IMR-90 (cell line): Measurements from ENCODE around the gene DDX60. TPM values are rescaled to one million over a fixed set of nuclear protein-coding genes. Genes with fewer than 3 reads are reported as not detected.

Experiments
- ATAC-seq: fragments of 200-7000 bp; cut with Tn5 transposase; 2 replicates; pipeline ENCODE4 v1.9.1; 2020; ENCODE audit warnings: low read depth, mild to moderate bottlenecking, moderate library complexity
- BruUV-seq: library from RNA; stranded (reverse); fragments of 400-500 nt; replicated peaks from 2 replicates; lab custom pipeline; 2021; lab: Mats Ljungman, UMichigan
- CTCF ChIA-PET: fragments of 300-600 bp; formaldehyde crosslinking; extraction: SDS; loops from one replicate; lab custom pipeline; 2021; ENCODE audit warnings: antibody characterized with exemption; lab: Yijun Ruan, JAX
- POLR2A ChIA-PET: fragments of 300-600 bp; sonication (Branson Sonifier 250); formaldehyde crosslinking; loops from one replicate; lab custom pipeline; 2022; ENCODE audit warnings: antibody characterized with exemption; ENCODE audit not compliant: unreplicated experiment; lab: Charles Lee
- DNase-seq: peaks from one replicate; pipeline ENCODE4 v3.0.0; 2013
- H2AFZ ChIP-seq: replicated peaks from 2 replicates; pipeline ENCODE3; 2013; ENCODE audit warnings: low read length, mild to moderate bottlenecking; ENCODE audit not compliant: poor library complexity
- H2AK5ac ChIP-seq: 2 replicates; pipeline ENCODE4 v1.6.1; 2013; ENCODE audit warnings: low read depth, low read length, inconsistent platforms
- H2AK9ac ChIP-seq: replicated peaks from 2 replicates; pipeline ENCODE3; 2013; ENCODE audit warnings: mild to moderate bottlenecking, low read depth, low read length, moderate library complexity; ENCODE audit not compliant: poor library complexity
- H2BK120ac ChIP-seq: 2 replicates; pipeline ENCODE4 v1.6.1; 2013; ENCODE audit warnings: low read depth, low read length, inconsistent platforms
- H2BK15ac ChIP-seq: 3 replicates; pipeline ENCODE4 v1.6.1; 2013; ENCODE audit warnings: low read depth, low read length, inconsistent platforms
- H2BK20ac ChIP-seq: 2 replicates; pipeline ENCODE4 v1.6.1; 2013; ENCODE audit warnings: low read depth, mild to moderate bottlenecking, inconsistent platforms, low read length, moderate library complexity
- H2BK5ac ChIP-seq: 2 replicates; pipeline ENCODE4 v1.6.1; 2013; ENCODE audit warnings: mild to moderate bottlenecking, low read depth, low read length, inconsistent platforms; ENCODE audit not compliant: poor library complexity, severe bottlenecking
- H3K14ac ChIP-seq: replicated peaks from 2 replicates; pipeline ENCODE4 v1.6.1; 2013; ENCODE audit warnings: low read depth, low read length, inconsistent platforms
- H3K18ac ChIP-seq: 2 replicates; pipeline ENCODE4 v1.6.1; 2013; ENCODE audit warnings: low read depth, low read length, control low read depth
- H3K23ac ChIP-seq: 2 replicates; pipeline ENCODE4 v1.6.1; 2013; ENCODE audit warnings: low read depth, low read length, inconsistent platforms
- H3K27ac ChIP-seq: 2 replicates; pipeline ENCODE4 v1.5.1; 2013; ENCODE audit warnings: mild to moderate bottlenecking, control low read depth, low read length; ENCODE audit not compliant: insufficient read depth
- H3K27me3 ChIP-seq: 2 replicates; pipeline ENCODE4 v1.6.1; 2013; ENCODE audit warnings: low read length; ENCODE audit not compliant: control insufficient read depth, insufficient read depth
- H3K36me3 ChIP-seq: 2 replicates; pipeline ENCODE4 v1.6.1; 2013; ENCODE audit warnings: low read length, mixed read lengths; ENCODE audit not compliant: control insufficient read depth, insufficient read depth
- H3K4ac ChIP-seq: 2 replicates; pipeline ENCODE4 v1.6.1; 2013; ENCODE audit warnings: low read depth, low read length, inconsistent platforms
- H3K4me1 ChIP-seq: 2 replicates; pipeline ENCODE4 v1.6.1; 2013; ENCODE audit warnings: low read length, mixed read lengths; ENCODE audit not compliant: control insufficient read depth, insufficient read depth
- H3K4me2 ChIP-seq: 2 replicates; pipeline ENCODE4 v1.6.1; 2013; ENCODE audit warnings: low read depth, mild to moderate bottlenecking, control low read depth, low read length, moderate library complexity
- H3K4me3 ChIP-seq: 2 replicates; pipeline ENCODE4 v1.5.1; 2013; ENCODE audit warnings: low read depth, mild to moderate bottlenecking, control low read depth, low read length, moderate library complexity; ENCODE audit not compliant: insufficient read depth
- H3K56ac ChIP-seq: 2 replicates; pipeline ENCODE4 v1.6.1; 2013; ENCODE audit warnings: low read length, inconsistent platforms; ENCODE audit not compliant: insufficient read depth; ENCODE audit errors: extremely low read depth
- H3K79me1 ChIP-seq, 2 experiments: 2 replicates each; pipeline ENCODE4 v1.6.1; 2013; ENCODE audit warnings: low read length in 2 of 2, inconsistent platforms in 1 of 2, low read depth in 1 of 2
- H3K9ac ChIP-seq: 2 replicates; pipeline ENCODE4 v1.6.1; 2013; ENCODE audit warnings: low read depth, low read length, control low read depth
- H3K9me1 ChIP-seq: 2 replicates; pipeline ENCODE4 v1.6.1; 2013; ENCODE audit warnings: low read length, inconsistent platforms; ENCODE audit not compliant: insufficient read depth
- H3K9me3 ChIP-seq: 2 replicates; pipeline ENCODE4 v1.6.1; 2013; ENCODE audit warnings: low read length; ENCODE audit not compliant: control insufficient read depth, insufficient read depth
- H4K20me1 ChIP-seq: 2 replicates; pipeline ENCODE4 v1.6.1; 2013; ENCODE audit warnings: low read length, inconsistent platforms; ENCODE audit not compliant: insufficient read depth
- H4K5ac ChIP-seq: 2 replicates; pipeline ENCODE4 v1.6.1; 2013; ENCODE audit warnings: mild to moderate bottlenecking, low read depth, low read length, control low read depth
- H4K8ac ChIP-seq, 2 experiments: 2 replicates each; pipeline ENCODE4 v1.6.1; 2013; ENCODE audit warnings: low read depth in 2 of 2, low read length in 2 of 2, control low read depth in 1 of 2, inconsistent platforms in 1 of 2
- H4K91ac ChIP-seq: 2 replicates; pipeline ENCODE4 v1.6.1; 2013; ENCODE audit warnings: low read depth, low read length, inconsistent platforms; ENCODE audit not compliant: insufficient read depth
- BHLHE40 ChIP-seq: fragments of 150-350 bp; IDR thresholded peaks from 2 replicates; pipeline ENCODE4 v1.6.1; 2016; ENCODE audit warnings: mild to moderate bottlenecking, low read depth, low read length
- CTCF ChIP-seq: conservative IDR thresholded peaks from 2 replicates; pipeline ENCODE4 v1.5.1; 2012; ENCODE audit warnings: mild to moderate bottlenecking, low read depth, low read length, improper control_type of control experiment
- FOS ChIP-seq: fragments of 150-350 bp; IDR thresholded peaks from 2 replicates; pipeline ENCODE4 v1.6.1; 2016; ENCODE audit warnings: low read depth, low read length
- MAFK ChIP-seq: IDR thresholded peaks from 2 replicates; pipeline ENCODE4 v1.6.1; 2012; ENCODE audit warnings: low read depth, low read length, improper control_type of control experiment
- MXI1 ChIP-seq: IDR thresholded peaks from 2 replicates; pipeline ENCODE4 v1.6.1; 2012; ENCODE audit warnings: low read depth, mild to moderate bottlenecking, low read length, moderate library complexity, borderline replicate concordance
- RAD21 ChIP-seq: IDR thresholded peaks from 2 replicates; pipeline ENCODE4 v1.6.1; 2012; ENCODE audit warnings: low read length, improper control_type of control experiment
- RFX5 ChIP-seq: IDR thresholded peaks from 2 replicates; pipeline ENCODE4 v1.8.0; 2012; ENCODE audit warnings: low read depth, mild to moderate bottlenecking, low read length, moderate library complexity
- SMC3 ChIP-seq: fragments of 150-350 bp; IDR thresholded peaks from 2 replicates; pipeline ENCODE4 v1.6.1; 2016; ENCODE audit warnings: low read depth, mild to moderate bottlenecking, antibody characterized with exemption, low read length, moderate library complexity
- WGBS, 2 experiments: methylation state at CpG; one replicate each; pipeline versions ENCODE4 v1.1.5 to v1.1.7; 2013; ENCODE audit warnings: missing lambda C conversion rate in 2 of 2; ENCODE audit not compliant: insufficient read length in 1 of 2; ENCODE audit errors: extremely low coverage in 2 of 2; 5-methylcytosine and 5-hydroxymethylcytosine counted together
- dilution Hi-C: fragments of 300-500 bp; cut with HindIII; formaldehyde crosslinking; loops from one replicate; pipeline ENCODE4 v1.14.3; 2018; ENCODE audit warnings: low sequenced_read_pairs; ENCODE audit not compliant: unreplicated experiment
- in situ Hi-C: fragments of 300-500 bp; cut with MboI; formaldehyde crosslinking; loops from 3 replicates; pipeline ENCODE4 v1.14.3; 2019; ENCODE audit warnings: low sequenced_read_pairs, inconsistent platforms, mixed read lengths
- intact Hi-C: fragments of 100-400 bp; cut with micrococcal nuclease; formaldehyde crosslinking; loops from 2 replicates; pipeline ENCODE4 v1.10.0; 2022
- polyA plus RNA-seq, 3 experiments: library from polyadenylated mRNA; depleted of rRNA; stranded (reverse); fragments of >200 nt; gene quantifications; 2 replicates each; pipeline ENCODE4 v1.2.3, GENCODE V29; 2012; ENCODE audit warnings: low replicate concordance in 1 of 3
- total RNA-seq: library from RNA; depleted of rRNA; stranded (reverse); fragments of >200 nt; gene quantifications from 2 replicates; pipeline ENCODE4 v1.2.3, GENCODE V29; 2012
- TF ChIP-seq, protein P1 (sequence below): fragments of 150-350 bp; IDR thresholded peaks from 2 replicates; pipeline ENCODE4 v1.6.1; 2016; ENCODE audit warnings: low read depth, mild to moderate bottlenecking, low read length, moderate library complexity, borderline replicate concordance

Gene DDX60
- total and polyA plus RNA-seq, 2 of the 4 experiments (the other 2 are of a cell fraction): 3.1 to 6.6 TPM

DNA sequence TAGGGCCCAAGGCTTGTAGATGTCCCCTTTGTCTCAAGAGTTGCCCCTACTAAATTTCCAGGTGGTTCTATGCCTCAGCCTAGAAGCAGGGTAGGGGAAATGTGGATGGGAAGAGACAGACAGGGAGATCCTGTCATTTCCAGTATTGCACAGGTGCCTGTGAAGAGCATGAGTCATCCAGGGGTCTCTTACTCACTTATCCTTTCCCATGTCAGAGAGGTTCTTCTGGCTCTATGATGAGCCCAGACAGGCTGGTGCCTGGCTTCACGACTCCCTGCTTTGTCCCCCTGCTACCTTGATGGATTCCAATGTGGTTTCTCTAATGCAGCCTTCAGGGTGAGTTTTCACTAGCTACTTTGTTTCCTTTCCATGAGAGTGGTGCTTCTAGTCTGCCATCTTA lies 35.2 kb upstream of the DDX60 start:
- no peak overlapping the region for H3K56ac ChIP-seq
- H2BK120ac ChIP-seq: no peak overlapping the region
- TF ChIP-seq RFX5: no peak
- TF ChIP-seq MXI1: no peak
- no peak for TF ChIP-seq MAFK
- TF ChIP-seq, protein P1, sequence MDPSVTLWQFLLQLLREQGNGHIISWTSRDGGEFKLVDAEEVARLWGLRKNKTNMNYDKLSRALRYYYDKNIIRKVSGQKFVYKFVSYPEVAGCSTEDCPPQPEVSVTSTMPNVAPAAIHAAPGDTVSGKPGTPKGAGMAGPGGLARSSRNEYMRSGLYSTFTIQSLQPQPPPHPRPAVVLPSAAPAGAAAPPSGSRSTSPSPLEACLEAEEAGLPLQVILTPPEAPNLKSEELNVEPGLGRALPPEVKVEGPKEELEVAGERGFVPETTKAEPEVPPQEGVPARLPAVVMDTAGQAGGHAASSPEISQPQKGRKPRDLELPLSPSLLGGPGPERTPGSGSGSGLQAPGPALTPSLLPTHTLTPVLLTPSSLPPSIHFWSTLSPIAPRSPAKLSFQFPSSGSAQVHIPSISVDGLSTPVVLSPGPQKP: no peak
- no peak for TF ChIP-seq CTCF
- TF ChIP-seq BHLHE40: no peak
- no peak for TF ChIP-seq SMC3
- no peak for TF ChIP-seq RAD21
- no peak for TF ChIP-seq FOS
- no peak overlapping the region for H2AK9ac ChIP-seq
- DNase-seq (no peak), ATAC-seq (no peak)
- no peaks in the 10 kb centered on the region for H3K9me1 ChIP-seq
- no peak overlapping the region for H2BK5ac ChIP-seq
- no peaks in the 10 kb centered on the region for H3K9me3 ChIP-seq
- POLR2A ChIA-PET: no interaction called here
- no peak overlapping the region for H4K91ac ChIP-seq
- no peak overlapping the region for H2BK20ac ChIP-seq
- no CpG with 5 or more reads among the region's 1 CpG for WGBS, 2 experiments
- in situ Hi-C loops: no loop called here
- no peaks in the 10 kb centered on the region for H4K20me1 ChIP-seq
- H3K27ac ChIP-seq: no peak overlapping the region
- dilution Hi-C loops: no loop called here
- CTCF ChIA-PET: no interaction called here
- H3K79me1 ChIP-seq: no peaks in the 10 kb centered on the region
- intact Hi-C loops: no loop called here
- H4K8ac ChIP-seq: no peak overlapping the region
- no peak overlapping the region for H3K4me2 ChIP-seq
- no peak overlapping the region for H3K4me3 ChIP-seq
- H3K14ac ChIP-seq: no peak overlapping the region
- BruUV-seq: no TSS peak
- no peaks in the 10 kb centered on the region for H3K4me1 ChIP-seq
- H4K5ac ChIP-seq: no peak overlapping the region
- H3K18ac ChIP-seq: no peak overlapping the region
- no peaks in the 10 kb centered on the region for H3K36me3 ChIP-seq
- no peak overlapping the region for H3K23ac ChIP-seq
- H3K4ac ChIP-seq: no peak overlapping the region
- H2BK15ac ChIP-seq: no peak overlapping the region
- H2AK5ac ChIP-seq: no peak overlapping the region
- H3K27me3 ChIP-seq: no peaks in the 10 kb centered on the region
- no peak overlapping the region for H2AFZ ChIP-seq
- no peak overlapping the region for H3K9ac ChIP-seq
